ENCODE results near the gene TUBB2A.

The TUBB2A gene

DNA sequence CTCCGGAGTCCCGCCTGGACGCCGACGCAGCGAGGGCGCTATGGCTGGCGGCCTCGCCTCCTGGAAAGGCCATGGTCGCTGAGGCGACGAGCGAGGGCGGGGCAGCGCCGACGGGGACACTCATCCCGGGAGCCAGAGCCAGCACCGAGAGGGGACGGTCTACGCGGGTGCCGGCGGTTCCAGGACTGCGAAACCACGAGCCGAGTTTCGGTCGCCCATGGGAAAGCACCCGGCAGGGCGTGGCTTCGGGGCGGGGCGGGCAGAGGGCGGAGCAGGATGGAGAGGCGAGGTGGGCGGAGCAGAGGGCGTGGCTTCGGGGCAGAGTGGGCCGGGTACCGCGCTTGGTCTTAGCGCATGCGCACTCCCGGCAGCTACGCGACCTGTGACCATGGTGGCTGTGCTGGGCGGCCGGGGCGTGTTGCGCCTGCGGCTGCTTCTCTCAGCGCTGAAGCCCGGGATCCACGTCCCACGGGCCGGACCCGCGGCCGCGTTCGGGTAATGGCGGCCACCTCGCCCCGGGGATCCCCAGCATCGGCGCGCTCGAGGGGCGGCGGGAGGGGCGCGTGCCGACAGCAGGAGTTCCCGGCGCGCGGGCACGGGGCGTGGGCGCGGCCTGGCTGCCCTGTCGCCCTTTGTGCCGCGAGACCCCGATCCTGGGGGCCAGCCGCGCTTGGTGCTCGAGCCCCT is 38.8 kb downstream of the TUBB2A start, which contains the start of gene BPHL:
Gene BPHL, plus strand, starts transcription at position 359 of the 687 bp plus-strand sequence. Its CDS starts 30 bp downstream, at position 389.
- DNase-seq = peak; percentile 96 to 99 (median 98)

DNA sequence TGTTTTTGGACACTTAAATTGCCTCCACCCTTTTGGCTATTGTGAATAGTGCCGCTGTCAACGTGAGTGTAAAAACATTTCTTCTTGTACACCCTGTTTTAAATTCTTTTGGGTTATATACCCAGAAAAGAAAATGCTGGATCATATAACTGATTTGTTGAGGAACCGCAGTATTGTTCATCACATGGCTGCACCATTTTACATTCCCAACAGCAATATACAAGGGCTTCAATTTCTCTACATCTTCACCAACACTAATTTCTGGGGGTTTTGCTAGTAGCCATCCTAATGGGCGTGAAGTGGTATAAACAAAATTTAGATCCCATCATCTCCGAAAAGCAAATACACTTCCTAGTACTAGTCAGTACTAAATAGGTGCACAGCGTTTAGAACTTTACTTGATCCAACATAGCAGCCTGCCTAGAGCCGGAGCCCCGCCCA is 39.4 kb downstream of the TUBB2A start:
- DNase-seq = no peak

DNA sequence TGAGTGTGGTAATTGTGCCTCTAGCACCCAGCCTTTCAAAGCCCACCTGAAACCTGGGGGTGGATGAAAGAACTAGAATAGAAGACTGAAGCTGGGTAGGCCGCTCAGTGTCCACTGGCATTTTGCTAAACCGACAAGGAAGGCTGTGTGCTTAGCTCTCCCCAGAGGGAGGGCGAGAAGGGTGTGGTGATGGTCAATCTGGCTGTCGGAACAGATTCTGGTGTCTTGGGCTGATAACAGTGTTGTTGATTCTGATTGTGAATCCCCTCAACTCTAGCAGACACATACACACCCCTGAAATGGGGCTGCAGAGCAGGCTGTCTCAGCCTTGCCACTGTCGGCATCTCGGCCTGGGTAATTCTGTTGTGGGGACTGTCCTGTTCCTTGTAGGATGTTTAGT is 43.0 kb downstream of the TUBB2A start:
- DNase-seq = no peak

DNA sequence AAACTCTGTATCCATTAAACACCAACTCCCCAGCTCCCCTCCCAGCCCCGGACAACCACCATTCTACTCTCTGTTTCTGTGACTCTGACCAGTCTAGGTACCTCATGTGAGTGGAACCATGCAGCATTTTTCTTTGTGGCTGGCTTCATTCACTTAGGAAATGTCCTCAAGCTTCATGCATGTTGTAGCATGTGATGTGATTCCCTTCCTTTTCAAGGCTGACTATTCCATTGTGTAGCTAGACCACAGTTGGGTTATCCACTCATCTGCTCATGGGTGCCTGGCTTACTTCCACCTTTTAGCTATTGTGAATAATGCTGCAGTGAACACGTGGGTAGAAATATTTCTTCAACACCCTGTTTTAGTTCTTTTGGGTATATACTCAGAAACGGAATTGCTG is 47.6 kb downstream of the TUBB2A start:
- DNase-seq = no peak

DNA sequence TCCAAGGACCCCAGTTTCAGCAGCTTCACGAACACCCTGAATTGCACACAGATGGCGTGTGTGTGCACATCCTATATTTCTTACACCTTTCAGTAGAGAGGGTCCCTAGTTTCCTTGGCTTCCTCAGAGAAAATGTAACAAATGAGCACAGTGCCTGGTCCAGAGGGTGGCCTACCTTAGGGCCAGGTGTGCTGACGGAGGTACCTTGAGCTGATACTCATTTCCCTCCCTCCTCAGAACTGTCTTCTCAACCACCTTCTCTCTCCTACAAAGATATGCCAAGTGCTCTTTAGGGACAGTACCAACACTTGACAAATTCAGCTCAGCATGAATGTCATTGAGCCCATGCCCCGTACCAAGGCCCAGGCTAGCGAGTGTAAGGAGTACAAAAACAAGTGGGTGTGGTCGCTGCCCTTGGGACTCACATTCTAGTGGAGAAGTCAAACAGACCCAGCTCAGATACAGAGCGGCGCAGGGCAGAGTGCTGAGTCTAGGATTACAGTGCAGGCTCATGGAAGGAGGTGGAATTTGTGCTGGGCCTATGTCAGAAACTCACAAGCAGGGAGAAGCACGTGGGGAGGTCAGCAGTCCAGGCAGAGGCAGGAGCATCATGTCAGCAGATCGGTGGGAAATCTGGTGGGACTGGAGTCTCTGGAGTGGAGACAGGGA is 48.5 kb downstream of the TUBB2A start:
- no peak for DNase-seq
